ENCODE data around the gene CCDC159.

Gene CCDC159

GRCh38 chr19:11397089-11397610, 50.8 kb downstream of the CCDC159 start:
- H3K4me3 ChIP-seq (ENCODE audit: control insufficient read depth, low read depth, low read length): no peak overlapping the region
- DNase-seq (ENCODE audit: low read depth): no peak
- no peak for TF ChIP-seq CTCF (conservative IDR thresholded peaks at IDR 0.05; ENCODE audit: control insufficient read depth, insufficient read depth, low read depth, low read length)

- DNase-seq (ENCODE audit: low read depth): no peak
- TF ChIP-seq CTCF (conservative IDR thresholded peaks at IDR 0.05; ENCODE audit: control insufficient read depth, insufficient read depth, low read depth, low read length): no peak
- H3K4me3 ChIP-seq (ENCODE audit: control insufficient read depth, low read depth, low read length): no peak overlapping the region
Observed at GRCh38 chr19:11399667-11400066, 53.3 kb downstream of the CCDC159 start.

- no peak overlapping the region for H3K4me3 ChIP-seq (ENCODE audit: control insufficient read depth, low read depth, low read length)
- TF ChIP-seq CTCF (conservative IDR thresholded peaks at IDR 0.05; ENCODE audit: control insufficient read depth, insufficient read depth, low read depth, low read length): no peak
- DNase-seq (ENCODE audit: low read depth): no peak
Observed at GRCh38 chr19:11400798-11401197, 54.5 kb downstream of the CCDC159 start.

GRCh38 chr19:11401808-11402543, 55.7 kb downstream of the CCDC159 start:
- no peak for TF ChIP-seq CTCF (conservative IDR thresholded peaks at IDR 0.05; ENCODE audit: control insufficient read depth, insufficient read depth, low read depth, low read length)
- no peak for DNase-seq (ENCODE audit: low read depth)
- H3K4me3 ChIP-seq (ENCODE audit: control insufficient read depth, low read depth, low read length): no peak overlapping the region
